ENCODE data around the gene C12orf43. TPM values are rescaled to one million over a fixed set of nuclear protein-coding genes. Genes with fewer than 3 reads are reported as not detected.
A peak's percentile ranks its signal among the peaks of the same experiment; 100 is the strongest.

C12orf43 gene
- total RNA-seq, 1 donor from 2014 or later = 20.2 TPM

- peak; percentile 56 for TF ChIP-seq CTCF (IDR thresholded peaks at IDR 0.05; ENCODE audit: unreplicated experiment)
- Mint-ChIP-seq H3K9me3 (ENCODE audit: unreplicated experiment) (no peaks in the 10 kb centered on the region), H3K27me3 (ENCODE audit: unreplicated experiment) (peaks cover 6% of the 10 kb centered on the region), H3K4me1 (ENCODE audit: unreplicated experiment) (no peaks in the 10 kb centered on the region), H3K36me3 (ENCODE audit: low read depth, unreplicated experiment) (no peaks in the 10 kb centered on the region), H3K4me3 (ENCODE audit: unreplicated experiment) (no peak overlapping the region), H3K27ac (ENCODE audit: unreplicated experiment) (no peak overlapping the region)
- no peak for DNase-seq (ENCODE audit: low spot score)
These were observed 44.7 kb downstream of the C12orf43 start for GRCh38 chr12:120971299-120972180.

- Mint-ChIP-seq H3K27ac (ENCODE audit: unreplicated experiment) (no peak overlapping the region), H3K4me1 (ENCODE audit: unreplicated experiment) (no peaks in the 10 kb centered on the region), H3K36me3 (ENCODE audit: low read depth, unreplicated experiment) (no peaks in the 10 kb centered on the region), H3K4me3 (ENCODE audit: unreplicated experiment) (no peak overlapping the region), H3K9me3 (ENCODE audit: unreplicated experiment) (no peaks in the 10 kb centered on the region), H3K27me3 (ENCODE audit: unreplicated experiment) (peaks cover 6% of the 10 kb centered on the region)
- TF ChIP-seq CTCF (IDR thresholded peaks at IDR 0.05; ENCODE audit: unreplicated experiment) = no peak
- DNase-seq (ENCODE audit: low spot score) = no peak
These were observed 46.0 kb downstream of the C12orf43 start for GRCh38 chr12:120970310-120970709.

GRCh38 chr12:120965534-120966091 is 50.7 kb downstream of the C12orf43 start:
- no peaks in the 10 kb centered on the region for H3K36me3 Mint-ChIP-seq (ENCODE audit: low read depth, unreplicated experiment)
- peaks cover 10% of the 10 kb centered on the region for H3K27me3 Mint-ChIP-seq (ENCODE audit: unreplicated experiment)
- no peak overlapping the region for H3K27ac Mint-ChIP-seq (ENCODE audit: unreplicated experiment)
- no peak for DNase-seq (ENCODE audit: low spot score)
- no peak overlapping the region for H3K4me3 Mint-ChIP-seq (ENCODE audit: unreplicated experiment)
- no peaks in the 10 kb centered on the region for H3K9me3 Mint-ChIP-seq (ENCODE audit: unreplicated experiment)
- no peaks in the 10 kb centered on the region for H3K4me1 Mint-ChIP-seq (ENCODE audit: unreplicated experiment)
- TF ChIP-seq CTCF (IDR thresholded peaks at IDR 0.05; ENCODE audit: unreplicated experiment) = no peak

GRCh38 chr12:120964298-120964697 is 52.0 kb downstream of the C12orf43 start:
- no peak overlapping the region for H3K4me3 Mint-ChIP-seq (ENCODE audit: unreplicated experiment)
- no peaks in the 10 kb centered on the region for H3K36me3 Mint-ChIP-seq (ENCODE audit: low read depth, unreplicated experiment)
- H3K27ac Mint-ChIP-seq (ENCODE audit: unreplicated experiment) = no peak overlapping the region
- DNase-seq (ENCODE audit: low spot score) = no peak
- no peaks in the 10 kb centered on the region for H3K4me1 Mint-ChIP-seq (ENCODE audit: unreplicated experiment)
- H3K27me3 Mint-ChIP-seq (ENCODE audit: unreplicated experiment) = peaks cover 5% of the 10 kb centered on the region
- no peaks in the 10 kb centered on the region for H3K9me3 Mint-ChIP-seq (ENCODE audit: unreplicated experiment)
- TF ChIP-seq CTCF (IDR thresholded peaks at IDR 0.05; ENCODE audit: unreplicated experiment) = no peak

- no peak for DNase-seq (ENCODE audit: low spot score)
- H3K27ac Mint-ChIP-seq (ENCODE audit: unreplicated experiment) = no peak overlapping the region
- no peak for TF ChIP-seq CTCF (IDR thresholded peaks at IDR 0.05; ENCODE audit: unreplicated experiment)
- peaks cover 5% of the 10 kb centered on the region for H3K27me3 Mint-ChIP-seq (ENCODE audit: unreplicated experiment)
- no peaks in the 10 kb centered on the region for H3K36me3 Mint-ChIP-seq (ENCODE audit: low read depth, unreplicated experiment)
- no peaks in the 10 kb centered on the region for H3K4me1 Mint-ChIP-seq (ENCODE audit: unreplicated experiment)
- H3K4me3 Mint-ChIP-seq (ENCODE audit: unreplicated experiment) = no peak overlapping the region
- H3K9me3 Mint-ChIP-seq (ENCODE audit: unreplicated experiment) = no peaks in the 10 kb centered on the region
These were observed 53.7 kb downstream of the C12orf43 start for GRCh38 chr12:120962532-120963020.
